Stomach smooth muscle (tissue), 2 donors: Measurements from ENCODE around the gene ZEB2.

Experiments used
- H3K27ac ChIP-seq: one replicate; pipeline ENCODE4 v1.7.0; 2013; ENCODE audit warnings: mild to moderate bottlenecking, low read length, inconsistent platforms
- H3K27me3 ChIP-seq, 2 donors: one replicate each; pipeline ENCODE4 v1.7.0; 2013; ENCODE audit warnings: low read length in 2 of 2; ENCODE audit not compliant: insufficient read depth in 2 of 2, control insufficient read depth in 1 of 2
- H3K36me3 ChIP-seq, 2 donors: one replicate each; pipeline ENCODE4 v1.7.0; 2013; ENCODE audit warnings: low read length in 2 of 2; ENCODE audit not compliant: control insufficient read depth in 2 of 2, insufficient read depth in 2 of 2
- H3K4me1 ChIP-seq: one replicate; pipeline ENCODE4 v1.7.0; 2013; ENCODE audit warnings: low read length; ENCODE audit not compliant: control insufficient read depth, insufficient read depth
- H3K4me3 ChIP-seq, 2 donors: one replicate each; pipeline ENCODE4 v1.7.0; 2013; ENCODE audit warnings: low read length in 2 of 2
- H3K9ac ChIP-seq, 2 donors: one replicate each; pipeline ENCODE4 v1.7.0; 2013; ENCODE audit warnings: low read length in 2 of 2, mild to moderate bottlenecking in 1 of 2
- H3K9me3 ChIP-seq, 2 donors: one replicate each; pipeline ENCODE4 v1.7.0; 2013; ENCODE audit warnings: low read length in 2 of 2; ENCODE audit not compliant: control insufficient read depth in 2 of 2
- donor health status: healthy.
- donor health status: Pancreatic carcinoma.

ZEB2 gene

DNA sequence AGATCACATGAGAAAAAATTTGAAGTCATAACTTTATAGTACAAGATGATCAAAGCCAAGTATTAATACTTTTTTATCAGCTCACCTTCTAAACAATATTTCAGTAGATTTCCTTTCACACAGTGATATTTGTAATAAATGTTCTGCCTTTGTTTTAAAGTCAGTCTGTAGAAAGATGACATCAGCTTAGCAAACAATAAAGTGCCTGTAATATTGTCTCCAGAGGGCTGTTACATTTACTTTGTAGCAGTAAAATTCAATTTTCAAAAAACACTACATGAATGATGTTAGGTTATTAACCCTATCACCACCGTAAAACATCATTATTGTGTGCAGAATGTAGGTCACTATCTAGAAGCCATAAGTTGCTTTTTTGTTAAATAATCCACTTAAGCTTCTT, 49.6 kb downstream of the ZEB2 start:
- H3K27me3 ChIP-seq: no peaks in the 10 kb centered on the region
- H3K4me1 ChIP-seq: no peaks in the 10 kb centered on the region
- no peak overlapping the region for H3K27ac ChIP-seq
- H3K9me3 ChIP-seq: no peaks in the 10 kb centered on the region
- H3K4me3 ChIP-seq: no peak overlapping the region
- no peak overlapping the region for H3K9ac ChIP-seq
- no peaks in the 10 kb centered on the region for H3K36me3 ChIP-seq

- Histone ChIP-seq H3K27ac (no peak overlapping the region), H3K9ac (no peak overlapping the region)
Measured at GRCh38 chr2:144469798-144470197, 50.1 kb downstream of the ZEB2 start.

DNA sequence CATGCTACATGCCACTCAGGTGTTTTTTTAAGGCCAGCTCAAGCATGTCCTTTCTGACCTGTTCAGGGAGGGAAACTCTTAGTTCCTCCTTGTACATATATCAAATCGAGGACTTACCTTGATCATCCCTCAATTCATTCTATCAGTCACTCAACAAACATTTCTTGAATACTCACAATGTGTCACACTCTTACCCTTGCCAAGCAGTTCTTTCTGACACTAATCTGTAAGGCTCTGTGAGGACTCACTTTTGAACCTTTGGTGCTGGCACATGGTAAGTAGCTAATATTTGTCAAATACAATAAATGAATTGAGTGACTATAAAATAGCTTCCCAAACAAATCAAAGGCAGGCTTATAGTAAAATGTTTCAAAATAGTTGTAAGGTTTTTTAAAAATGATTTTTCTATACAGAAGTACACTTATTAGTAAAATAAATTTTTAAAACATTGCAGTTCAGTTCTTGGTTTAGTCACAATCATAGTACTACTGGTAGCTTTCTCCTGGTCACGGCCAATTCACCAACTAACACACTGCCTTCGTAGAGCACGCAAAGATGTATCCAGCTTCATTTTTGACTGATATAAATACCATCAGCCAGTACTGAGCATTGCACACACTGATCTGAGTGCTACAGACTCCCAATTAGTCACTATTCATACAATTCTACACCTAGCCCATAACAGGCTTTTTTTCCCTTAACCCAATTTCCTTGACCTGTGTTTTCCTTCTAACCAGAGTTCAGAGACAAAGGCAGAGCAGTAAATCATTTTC, 50.9 kb downstream of the ZEB2 start:
- Histone ChIP-seq H3K9ac (no peak overlapping the region), H3K27ac (no peak overlapping the region), H3K9me3 (no peaks in the 10 kb centered on the region), H3K36me3 (no peaks in the 10 kb centered on the region), H3K4me1 (no peaks in the 10 kb centered on the region), H3K27me3 (no peaks in the 10 kb centered on the region), H3K4me3 (no peak overlapping the region)

More at GRCh38 chr2:144469798-144470197, 50.1 kb downstream of the ZEB2 start:
- no peaks in the 10 kb centered on the region for H3K36me3 ChIP-seq
- H3K4me1 ChIP-seq: no peaks in the 10 kb centered on the region
- no peak overlapping the region for H3K4me3 ChIP-seq
- H3K9me3 ChIP-seq: no peaks in the 10 kb centered on the region
- H3K27me3 ChIP-seq: no peaks in the 10 kb centered on the region

GRCh38 chr2:144467502-144468137, 52.3 kb downstream of the ZEB2 start:
- H3K9me3 ChIP-seq: no peaks in the 10 kb centered on the region
- no peak overlapping the region for H3K9ac ChIP-seq
- H3K4me1 ChIP-seq: no peaks in the 10 kb centered on the region
- H3K36me3 ChIP-seq: no peaks in the 10 kb centered on the region
- no peak overlapping the region for H3K27ac ChIP-seq
- no peaks in the 10 kb centered on the region for H3K27me3 ChIP-seq
- no peak overlapping the region for H3K4me3 ChIP-seq

GRCh38 chr2:144466637-144467036, 53.3 kb downstream of the ZEB2 start:
- Histone ChIP-seq H3K9me3 (no peaks in the 10 kb centered on the region), H3K4me1 (no peaks in the 10 kb centered on the region), H3K9ac (no peak overlapping the region), H3K4me3 (no peak overlapping the region), H3K27ac (no peak overlapping the region), H3K36me3 (no peaks in the 10 kb centered on the region), H3K27me3 (no peaks in the 10 kb centered on the region)

GRCh38 chr2:144465749-144466148, 54.2 kb downstream of the ZEB2 start:
- H3K36me3 ChIP-seq: no peaks in the 10 kb centered on the region
- no peak overlapping the region for H3K27ac ChIP-seq
- H3K27me3 ChIP-seq: no peaks in the 10 kb centered on the region
- no peaks in the 10 kb centered on the region for H3K9me3 ChIP-seq
- H3K4me3 ChIP-seq: no peak overlapping the region
- no peak overlapping the region for H3K9ac ChIP-seq
- no peaks in the 10 kb centered on the region for H3K4me1 ChIP-seq

GRCh38 chr2:144464730-144465129, 55.2 kb downstream of the ZEB2 start:
- Histone ChIP-seq H3K36me3 (no peaks in the 10 kb centered on the region), H3K27ac (no peak overlapping the region), H3K4me3 (no peak overlapping the region), H3K9me3 (no peaks in the 10 kb centered on the region), H3K4me1 (no peaks in the 10 kb centered on the region), H3K9ac (no peak overlapping the region), H3K27me3 (no peaks in the 10 kb centered on the region)

DNA sequence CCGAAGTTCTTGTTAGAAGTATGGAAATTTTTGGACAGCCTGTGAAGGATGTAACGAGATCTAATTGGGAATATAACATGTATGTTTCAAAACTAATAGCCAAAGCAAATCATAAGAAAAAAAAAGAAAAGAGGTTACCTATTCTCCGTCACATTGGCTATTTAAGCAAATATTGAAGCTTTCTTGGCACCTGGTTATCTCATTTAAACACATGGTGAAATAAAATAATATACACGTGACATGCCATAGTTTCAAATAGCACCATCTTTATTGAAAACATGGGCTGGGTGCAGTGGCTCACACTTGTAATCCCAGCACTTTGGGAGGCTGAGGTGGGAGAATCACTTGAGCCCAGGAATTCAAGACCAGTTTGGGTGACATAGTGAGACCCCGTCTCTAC, 56.7 kb downstream of the ZEB2 start:
- Histone ChIP-seq H3K9ac (no peak overlapping the region), H3K4me1 (no peaks in the 10 kb centered on the region), H3K4me3 (no peak overlapping the region), H3K9me3 (no peaks in the 10 kb centered on the region), H3K36me3 (no peaks in the 10 kb centered on the region), H3K27ac (no peak overlapping the region), H3K27me3 (no peaks in the 10 kb centered on the region)

DNA sequence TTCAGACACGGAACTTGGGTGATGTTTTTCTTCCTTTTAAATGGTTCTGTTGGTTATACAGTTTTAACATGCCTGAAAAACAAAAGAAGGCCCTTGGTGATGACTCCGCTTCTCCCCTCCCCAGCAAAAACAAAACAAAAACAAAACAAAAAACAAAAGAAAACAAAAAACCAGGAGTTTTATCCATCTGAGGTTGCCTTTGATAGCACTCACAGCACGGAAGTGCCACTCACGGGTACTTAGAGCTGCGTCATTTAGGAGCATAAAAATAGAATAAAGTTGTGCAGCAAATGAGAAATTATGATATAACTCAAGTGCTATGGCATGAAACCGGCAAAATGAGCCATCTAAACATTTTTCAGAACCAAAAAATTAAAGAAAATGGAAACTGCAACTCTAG, 57.7 kb downstream of the ZEB2 start:
- Histone ChIP-seq H3K4me1 (no peaks in the 10 kb centered on the region), H3K9ac (no peak overlapping the region), H3K4me3 (no peak overlapping the region), H3K27ac (no peak overlapping the region), H3K9me3 (no peaks in the 10 kb centered on the region), H3K27me3 (no peaks in the 10 kb centered on the region), H3K36me3 (no peaks in the 10 kb centered on the region)

- no peak overlapping the region for H3K27ac ChIP-seq
- no peaks in the 10 kb centered on the region for H3K27me3 ChIP-seq
- no peak overlapping the region for H3K4me3 ChIP-seq
- H3K9me3 ChIP-seq: no peaks in the 10 kb centered on the region
- no peaks in the 10 kb centered on the region for H3K4me1 ChIP-seq
- no peak overlapping the region for H3K9ac ChIP-seq
- H3K36me3 ChIP-seq: no peaks in the 10 kb centered on the region
Measured at GRCh38 chr2:144461308-144461766, 58.6 kb downstream of the ZEB2 start.

GRCh38 chr2:144460727-144461307, 59.1 kb downstream of the ZEB2 start:
- H3K27ac ChIP-seq: no peak overlapping the region
- no peak overlapping the region for H3K4me3 ChIP-seq
- H3K27me3 ChIP-seq: no peaks in the 10 kb centered on the region
- no peak overlapping the region for H3K9ac ChIP-seq
- no peaks in the 10 kb centered on the region for H3K36me3 ChIP-seq
- no peaks in the 10 kb centered on the region for H3K9me3 ChIP-seq
- no peaks in the 10 kb centered on the region for H3K4me1 ChIP-seq
